ENCODE results near the gene WBP1L. TPM values are rescaled to one million over a fixed set of nuclear protein-coding genes. Genes with fewer than 3 reads are reported as not detected.

Gene WBP1L
- total RNA-seq, 3 donors from 2014 or later (not counting 1 experiment from before 2014, with no cell fraction given), result 34.6 to 48.4 (median 47.9) TPM

GRCh38 chr10:102770108-102770482 is 26.3 kb downstream of the WBP1L start:
- H3K36me3 Mint-ChIP-seq, result no peaks in the 10 kb centered on the region
- H3K4me3 Mint-ChIP-seq, result no peak overlapping the region
- H3K4me1 Mint-ChIP-seq, result peaks cover 57 to 63% of the 10 kb centered on the region in 2 donors
- intact Hi-C loops (cut with micrococcal nuclease), result no loop called here
- WGBS (ENCODE audit: insufficient coverage), result 76% methylated on average over 3 of the region's 3 CpGs
- Histone ChIP-seq H3K27me3 (ENCODE audit: control insufficient read depth, insufficient read depth, low read length) (no peaks in the 10 kb centered on the region), H3K9me3 (ENCODE audit: control insufficient read depth, insufficient read depth, low read length) (no peaks in the 10 kb centered on the region), H3K4me3 (ENCODE audit: low read length) (no peak overlapping the region), H3K27ac (ENCODE audit: low read length) (no peak overlapping the region), H3K36me3 (ENCODE audit: control insufficient read depth, insufficient read depth, low read length) (peaks cover 2% of the 10 kb centered on the region), H3K4me1 (ENCODE audit: control insufficient read depth, insufficient read depth, low read length) (peaks cover 16% of the 10 kb centered on the region)
- DNase-seq (no peak), ATAC-seq (no peak)
- H3K27me3 Mint-ChIP-seq (ENCODE audit: low read depth in 2 of 2), result no peaks in the 10 kb centered on the region
- H3K9me3 Mint-ChIP-seq, result no peaks in the 10 kb centered on the region
- TF ChIP-seq CTCF (IDR thresholded peaks at IDR 0.05), result no peak
- peak overlapping the region; percentile 11 to 32 for H3K27ac Mint-ChIP-seq

- H3K27me3 Mint-ChIP-seq (ENCODE audit: low read depth in 2 of 2), result no peaks in the 10 kb centered on the region
- H3K9me3 Mint-ChIP-seq, result no peaks in the 10 kb centered on the region
- WGBS (ENCODE audit: insufficient coverage), result 95% methylated on average over 1 of the region's 1 CpG
- peaks cover 23% of the 10 kb centered on the region for H3K4me1 ChIP-seq (ENCODE audit: control insufficient read depth, insufficient read depth, low read length)
- H3K4me3 ChIP-seq (ENCODE audit: low read length), result no peak overlapping the region
- H3K27me3 ChIP-seq (ENCODE audit: control insufficient read depth, insufficient read depth, low read length), result no peaks in the 10 kb centered on the region
- H3K27ac ChIP-seq (ENCODE audit: low read length), result no peak overlapping the region
- H3K4me3 Mint-ChIP-seq, result no peak overlapping the region
- peak overlapping the region; percentile 11 to 32 for H3K27ac Mint-ChIP-seq
- ATAC-seq, result no peak
- no peak for TF ChIP-seq CTCF (IDR thresholded peaks at IDR 0.05)
- peaks cover 2% of the 10 kb centered on the region for H3K36me3 ChIP-seq (ENCODE audit: control insufficient read depth, insufficient read depth, low read length)
- no peak for DNase-seq
- no peaks in the 10 kb centered on the region for H3K36me3 Mint-ChIP-seq
- H3K9me3 ChIP-seq (ENCODE audit: control insufficient read depth, insufficient read depth, low read length), result no peaks in the 10 kb centered on the region
- intact Hi-C loops (cut with micrococcal nuclease), result no loop called here
- peaks cover 57 to 63% of the 10 kb centered on the region in 2 donors for H3K4me1 Mint-ChIP-seq
These were observed 27.0 kb downstream of the WBP1L start for GRCh38 chr10:102770792-102771191.

GRCh38 chr10:102773320-102773719 is 29.6 kb downstream of the WBP1L start:
- Mint-ChIP-seq H3K4me1 (peaks cover 61 to 63% of the 10 kb centered on the region in 2 donors), H3K27ac (peak overlapping the region; percentile 65 to 84), H3K27me3 (ENCODE audit: low read depth in 2 of 2) (no peaks in the 10 kb centered on the region), H3K4me3 (no peak overlapping the region), H3K36me3 (no peaks in the 10 kb centered on the region), H3K9me3 (no peaks in the 10 kb centered on the region)
- no peaks in the 10 kb centered on the region for H3K9me3 ChIP-seq (ENCODE audit: control insufficient read depth, insufficient read depth, low read length)
- no peak for DNase-seq
- peaks cover 2% of the 10 kb centered on the region for H3K36me3 ChIP-seq (ENCODE audit: control insufficient read depth, insufficient read depth, low read length)
- WGBS (ENCODE audit: insufficient coverage), result 81% methylated on average over 1 of the region's 1 CpG
- H3K27me3 ChIP-seq (ENCODE audit: control insufficient read depth, insufficient read depth, low read length), result no peaks in the 10 kb centered on the region
- no peak for ATAC-seq
- intact Hi-C loops (cut with micrococcal nuclease), result no loop called here
- H3K4me1 ChIP-seq (ENCODE audit: control insufficient read depth, insufficient read depth, low read length), result peaks cover 30% of the 10 kb centered on the region
- TF ChIP-seq CTCF (IDR thresholded peaks at IDR 0.05), result no peak
- H3K27ac ChIP-seq (ENCODE audit: low read length), result no peak overlapping the region
- H3K4me3 ChIP-seq (ENCODE audit: low read length), result no peak overlapping the region

GRCh38 chr10:102773986-102774385 is 30.2 kb downstream of the WBP1L start:
- Mint-ChIP-seq H3K27ac (peak overlapping the region; percentile 65 to 84), H3K9me3 (no peaks in the 10 kb centered on the region), H3K4me3 (no peak overlapping the region), H3K27me3 (ENCODE audit: low read depth in 2 of 2) (no peaks in the 10 kb centered on the region), H3K36me3 (no peaks in the 10 kb centered on the region), H3K4me1 (peaks cover 64 to 67% of the 10 kb centered on the region in 2 donors)
- Histone ChIP-seq H3K4me3 (ENCODE audit: low read length) (no peak overlapping the region), H3K27ac (ENCODE audit: low read length) (no peak overlapping the region), H3K36me3 (ENCODE audit: control insufficient read depth, insufficient read depth, low read length) (peaks cover 2% of the 10 kb centered on the region), H3K9me3 (ENCODE audit: control insufficient read depth, insufficient read depth, low read length) (no peaks in the 10 kb centered on the region), H3K4me1 (ENCODE audit: control insufficient read depth, insufficient read depth, low read length) (peaks cover 30% of the 10 kb centered on the region), H3K27me3 (ENCODE audit: control insufficient read depth, insufficient read depth, low read length) (no peaks in the 10 kb centered on the region)
- no peak for TF ChIP-seq CTCF (IDR thresholded peaks at IDR 0.05)
- DNase-seq, result peak in 1 of 2 donors; percentile 55
- peak; percentile 44 to 65 (median 63) for ATAC-seq
- intact Hi-C loops (cut with micrococcal nuclease), result no loop called here
- WGBS (ENCODE audit: insufficient coverage), result 70% methylated on average over 5 of the region's 5 CpGs

Measured in natural killer cell (primary cell).